Umbilical cord (tissue), 2 donors: Measurements from ENCODE around the gene MED10. TPM values are rescaled to one million over a fixed set of nuclear protein-coding genes. Genes with fewer than 3 reads are reported as not detected.

ENCODE experiments used
- DNase-seq: peaks from one replicate; pipeline ENCODE4 v3.0.0-alpha.2; 2015; ENCODE audit warnings: low spot score
- total RNA-seq: library from RNA; depleted of rRNA; stranded (reverse); fragments of >200 nt; gene quantifications from one replicate; pipeline ENCODE4 v1.2.3, GENCODE V29; 2014; ENCODE audit warnings: low replicate concordance; ENCODE audit not compliant: insufficient read depth

The MED10 gene
- total RNA-seq, 1 donor from 2014 or later, result 7.7 TPM

DNA sequence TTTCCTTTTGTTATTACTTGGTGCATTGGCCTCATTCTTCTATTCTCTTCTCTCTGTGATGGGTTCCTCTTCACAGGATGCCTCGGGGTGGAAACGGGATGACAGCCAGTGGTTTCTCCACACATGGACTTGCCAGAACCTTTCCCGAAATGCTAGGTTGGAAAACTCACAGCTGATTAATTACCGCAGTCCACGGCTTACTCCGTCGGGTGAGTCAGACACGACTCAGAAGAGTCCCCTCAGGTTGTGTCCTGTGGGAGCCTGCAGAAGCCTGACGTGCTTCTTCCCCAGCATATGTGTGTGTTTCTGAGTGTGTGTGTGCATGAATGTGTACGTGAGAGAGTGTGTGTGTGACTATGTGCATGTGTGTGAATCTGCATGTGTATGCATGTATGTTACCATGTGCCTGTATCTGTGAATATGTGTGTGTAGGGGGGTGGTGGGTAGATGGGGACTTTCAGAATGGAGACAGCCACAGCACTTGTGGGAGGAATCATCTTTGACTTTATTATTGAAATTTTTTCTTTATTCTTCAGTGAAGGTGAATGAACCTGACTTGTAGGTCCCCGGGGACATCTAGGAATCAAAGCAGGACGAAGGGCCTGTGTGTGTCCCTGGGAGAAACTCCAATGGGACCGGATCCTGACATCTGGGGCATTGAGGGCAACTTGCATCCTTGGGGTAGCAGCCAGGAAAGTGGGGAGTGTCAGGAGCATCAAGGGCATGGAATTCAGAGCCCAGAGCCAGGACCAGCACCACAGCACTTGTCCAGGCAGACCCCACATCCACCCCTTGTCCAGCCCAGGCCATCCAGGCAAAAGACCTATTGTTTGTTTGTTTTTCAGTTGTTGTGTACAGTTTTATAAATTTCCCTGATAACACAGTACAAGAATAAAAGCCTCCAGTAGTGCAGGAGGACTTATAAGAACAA lies 21.9 kb upstream of the MED10 start:
- no peak for DNase-seq

DNA sequence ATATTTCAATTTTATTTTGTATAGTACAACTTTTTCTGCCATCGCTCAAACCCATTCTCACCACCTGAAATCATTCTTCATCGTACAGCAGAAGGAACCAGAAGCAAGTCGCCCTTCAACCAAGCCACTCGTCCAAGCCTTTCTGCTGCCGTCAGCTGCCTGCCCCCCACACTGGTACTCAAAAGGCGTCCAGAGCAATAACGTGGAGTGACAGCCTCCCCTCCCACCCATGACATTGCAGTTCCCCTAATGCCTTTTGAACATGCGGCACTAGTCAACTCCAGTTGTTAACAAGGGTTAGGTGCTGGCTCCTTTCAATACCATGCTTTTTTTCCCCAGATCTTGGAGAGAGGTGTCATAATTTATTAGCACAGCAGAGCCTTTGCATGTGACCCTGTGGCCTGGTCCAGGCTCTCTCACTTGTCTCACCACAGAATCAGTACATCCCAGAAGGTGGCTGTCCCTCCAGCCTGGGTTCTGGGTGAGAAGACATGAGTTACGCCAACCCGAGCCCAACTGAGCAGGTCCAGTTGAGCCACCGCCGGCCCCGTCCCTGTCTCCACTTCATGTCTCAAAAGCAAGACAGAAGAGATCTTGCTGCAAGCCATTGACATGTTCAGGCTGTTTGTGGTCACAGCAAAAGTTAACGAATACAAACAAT lies 20.4 kb upstream of the MED10 start:
- DNase-seq, result no peak

- no peak for DNase-seq
Observed at GRCh38 chr5:6397536-6398269, 19.4 kb upstream of the MED10 start.

DNA sequence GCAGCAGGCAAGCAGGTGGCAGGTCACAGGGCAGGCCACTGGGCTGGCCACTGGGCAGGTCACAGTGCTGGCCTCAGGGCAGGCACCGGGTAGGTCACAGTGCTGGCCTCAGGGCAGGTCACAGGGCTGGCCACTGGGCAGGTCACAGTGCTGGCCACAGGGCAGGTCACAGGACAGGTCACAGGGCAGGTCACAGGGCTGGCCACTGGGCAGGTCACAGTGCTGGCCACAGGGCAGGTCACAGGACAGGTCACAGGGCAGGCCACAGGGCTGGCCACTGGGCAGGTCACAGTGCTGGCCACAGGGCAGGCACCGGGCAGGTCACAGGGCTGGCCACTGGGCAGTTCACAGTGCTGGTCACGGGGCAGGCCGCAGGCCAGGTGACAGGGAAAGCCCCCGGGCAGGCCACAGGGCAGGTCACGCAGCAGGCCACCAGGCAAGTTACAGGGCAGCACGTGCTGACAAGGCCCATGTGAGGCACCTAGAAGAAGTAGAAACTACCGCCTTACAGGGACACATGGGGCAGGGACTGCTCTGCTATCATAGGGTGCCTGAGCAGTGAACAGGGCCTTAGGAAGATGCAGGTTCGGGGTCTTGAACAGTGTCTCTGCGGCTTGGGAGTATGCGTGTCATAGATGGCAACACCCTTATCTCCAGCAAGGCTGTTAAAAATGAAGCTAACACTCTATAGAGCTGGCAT lies 18.6 kb upstream of the MED10 start:
- DNase-seq, result no peak

DNA sequence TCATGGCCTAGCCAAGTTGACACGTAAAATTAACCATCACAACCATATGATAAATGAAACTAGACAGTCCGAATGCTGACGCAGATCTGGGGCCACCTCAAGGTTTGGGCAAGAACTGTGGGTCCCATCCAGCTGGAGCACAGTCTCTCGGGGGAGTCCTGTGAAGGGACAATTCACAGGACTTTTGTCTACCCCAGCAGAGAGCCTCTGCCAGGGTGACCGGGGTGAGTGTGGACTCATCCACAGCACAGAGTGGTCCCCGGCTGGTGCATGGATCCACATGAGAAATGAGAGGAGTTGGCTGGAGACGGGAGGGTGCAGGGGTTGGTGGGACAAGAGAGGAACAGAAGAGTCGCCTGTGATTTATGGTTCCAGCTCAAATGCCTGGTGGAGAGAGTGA lies 17.7 kb upstream of the MED10 start:
- no peak for DNase-seq

GRCh38 chr5:6395621-6396020 lies 17.3 kb upstream of the MED10 start:
- DNase-seq, result no peak

- no peak for DNase-seq
Observed at GRCh38 chr5:6395102-6395445, 16.7 kb upstream of the MED10 start.

DNA sequence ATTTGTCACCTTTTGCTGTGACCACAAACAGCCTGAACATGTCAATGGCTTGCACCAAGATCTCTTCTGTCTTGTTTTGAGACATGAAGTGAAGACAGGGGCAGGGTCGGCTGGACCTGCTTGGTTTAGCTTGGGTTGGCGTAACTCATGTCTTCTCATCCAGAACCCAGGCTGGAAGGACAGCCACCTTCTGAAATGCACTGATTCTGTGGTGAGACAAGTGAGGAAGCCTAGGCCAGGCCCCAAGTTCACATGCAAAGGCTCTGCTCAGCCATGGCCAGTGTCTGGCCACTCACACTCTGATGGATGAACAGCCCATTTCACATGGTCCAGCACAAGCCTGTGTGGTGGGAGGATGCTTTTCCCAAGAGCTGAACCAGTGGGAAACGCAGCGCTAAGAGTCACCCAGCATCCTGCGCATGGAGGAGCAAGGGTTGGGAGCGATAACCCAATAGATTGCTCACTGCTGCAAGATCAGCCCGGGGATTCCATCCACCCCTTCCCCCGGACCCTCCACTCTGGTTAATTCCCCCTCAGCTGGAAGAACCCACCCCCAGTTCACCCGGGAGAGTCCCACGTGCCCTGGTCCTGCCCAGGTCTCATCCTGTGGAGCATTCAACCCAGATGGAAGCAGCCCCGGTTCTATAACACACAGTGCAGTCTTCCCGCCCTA lies 16.2 kb upstream of the MED10 start:
- no peak for DNase-seq

DNA sequence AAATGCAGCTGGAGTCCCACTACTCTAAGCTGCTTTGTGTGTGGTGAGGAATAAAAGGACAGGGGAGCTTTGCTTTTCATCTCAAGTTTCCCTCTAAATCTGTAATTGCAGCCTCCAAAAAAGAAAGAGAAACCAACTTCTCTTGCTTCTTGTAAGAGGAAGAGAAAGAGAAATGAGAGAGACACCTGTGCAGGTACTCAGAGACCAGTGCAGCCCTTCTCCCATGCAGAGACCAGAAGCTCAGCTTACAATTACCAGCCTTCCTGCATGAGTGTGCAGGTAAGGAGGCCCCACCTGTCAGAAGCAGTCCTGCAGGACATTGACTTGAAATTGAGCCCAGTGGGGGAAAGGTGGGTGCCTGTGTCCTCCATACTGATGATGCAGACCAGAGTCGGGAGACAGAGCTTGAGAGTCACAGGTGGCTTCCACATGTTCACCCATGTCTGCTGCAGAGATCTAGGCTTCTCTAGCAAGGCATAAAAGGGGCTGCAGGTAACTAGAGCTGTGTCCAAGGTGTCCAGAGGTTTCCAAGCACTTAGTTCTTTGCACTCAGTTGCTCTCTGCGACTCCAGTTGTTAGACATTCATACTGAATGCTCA lies 15.3 kb upstream of the MED10 start:
- DNase-seq, result no peak

- no peak for DNase-seq
Observed at GRCh38 chr5:6392561-6392960, 14.2 kb upstream of the MED10 start.

GRCh38 chr5:6391151-6391550 lies 12.8 kb upstream of the MED10 start:
- DNase-seq, result no peak

GRCh38 chr5:6389946-6390530 lies 11.7 kb upstream of the MED10 start:
- no peak for DNase-seq

GRCh38 chr5:6389397-6389796 lies 11.1 kb upstream of the MED10 start:
- DNase-seq, result no peak

- no peak for DNase-seq
Observed at GRCh38 chr5:6387970-6388369, 9.6 kb upstream of the MED10 start.

GRCh38 chr5:6386271-6386670 lies 7.9 kb upstream of the MED10 start:
- DNase-seq, result no peak

DNA sequence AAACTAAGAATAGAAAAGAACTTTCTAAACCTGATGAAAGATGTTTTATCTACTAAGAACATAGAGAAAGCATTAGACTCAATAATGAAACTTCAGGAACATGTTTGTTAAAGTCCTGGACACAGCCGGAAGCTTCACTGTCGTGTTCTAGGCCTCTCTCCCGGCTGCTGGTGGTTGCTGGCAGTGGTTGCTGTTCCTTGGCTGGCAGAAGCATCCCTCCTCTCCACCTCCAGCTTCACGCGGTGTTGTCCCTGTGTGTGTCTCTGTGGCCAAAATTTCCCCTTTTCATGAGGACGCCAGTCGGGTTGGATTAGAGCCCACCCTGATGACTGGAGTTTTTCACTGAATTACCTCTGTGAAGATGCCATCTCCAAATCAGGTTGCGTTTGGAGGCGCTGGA lies 6.5 kb upstream of the MED10 start:
- DNase-seq, result no peak

DNA sequence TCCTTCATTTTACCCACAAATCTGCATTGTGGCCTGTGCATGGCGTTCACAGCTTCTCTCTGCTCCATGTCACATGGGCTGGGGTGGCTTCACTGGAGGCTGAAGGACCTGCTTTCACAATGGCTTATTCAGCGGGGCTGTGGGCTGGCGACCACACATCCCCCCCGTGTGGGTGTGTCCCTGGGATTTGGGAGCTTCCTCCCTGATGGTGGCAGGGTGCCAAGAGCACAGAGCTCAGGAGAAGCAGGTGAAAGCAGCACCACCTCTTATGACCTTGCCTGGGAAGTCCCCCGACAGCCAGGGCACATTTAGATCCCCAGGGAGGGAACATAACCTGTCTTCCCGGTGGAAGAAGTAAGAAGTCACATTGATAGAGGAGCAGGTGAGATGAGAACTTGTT lies 5.0 kb upstream of the MED10 start:
- DNase-seq, result no peak

GRCh38 chr5:6379246-6379645 lies 899 bp upstream of the MED10 start:
- DNase-seq, result no peak

DNA sequence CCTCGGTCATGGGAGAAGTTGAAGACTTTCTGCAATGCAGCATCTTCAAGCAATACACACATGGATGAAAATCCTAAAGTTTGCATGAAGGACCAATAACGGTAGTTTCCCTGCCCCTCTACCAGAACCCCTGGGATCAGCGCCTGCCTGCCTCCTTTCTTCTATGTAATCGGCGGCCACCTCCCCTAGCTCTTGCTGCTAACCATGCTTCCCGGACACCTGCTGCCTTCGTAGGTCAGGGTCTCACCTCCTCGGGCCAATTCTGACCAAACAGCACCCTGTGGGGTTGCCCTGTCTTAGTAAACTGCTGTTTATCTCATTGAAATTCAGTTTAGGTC lies 388 bp upstream of the MED10 start:
- DNase-seq, result no peak

- no peak for DNase-seq
Observed at GRCh38 chr5:6377582-6377904, 804 bp downstream of the MED10 start.

DNA sequence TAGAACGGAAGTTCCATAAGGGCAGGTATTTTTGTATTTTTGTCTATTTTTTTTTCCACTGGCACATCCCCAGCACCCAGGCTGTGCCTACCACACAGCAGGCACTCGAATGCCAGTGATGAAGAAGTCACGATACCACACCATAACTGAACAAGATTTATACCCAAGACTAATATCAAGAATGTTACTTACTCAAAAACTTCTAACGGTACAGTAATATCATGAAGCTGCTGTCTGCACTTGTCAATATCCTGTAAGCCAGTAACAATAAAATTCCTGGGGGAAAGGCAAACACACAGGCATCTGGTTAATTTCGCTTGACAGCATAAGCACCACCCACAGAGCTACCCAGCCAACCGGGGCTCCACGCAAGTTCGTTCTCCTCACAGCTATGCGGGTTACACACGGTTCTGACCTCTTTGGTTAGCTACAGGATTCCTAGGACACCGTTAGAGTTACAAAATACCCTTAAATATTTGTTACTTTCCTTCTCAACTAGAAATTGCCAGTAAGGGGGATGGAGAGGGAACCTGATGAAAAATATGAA lies 1.3 kb downstream of the MED10 start:
- DNase-seq, result no peak
